Activated CD8-positive, alpha-beta memory T cell treated with anti-CD3 and anti-CD28 coated beads, Interleukin-2, amount 50 U/mL, for 24 hours (primary cell): ENCODE data around the gene KLHL10.
"Not testable (repeated sequence)": the region's sequence is repeated elsewhere in the genome, so short reads cannot be mapped to it uniquely, and the experiment has no call there.

Experiments
- DNase-seq: peaks from one replicate; pipeline ENCODE4 v3.0.0-alpha.2; 2020; ENCODE audit errors: extremely low read depth

The KLHL10 gene

GRCh38 chr17:41813152-41813680 is 24.4 kb upstream of the KLHL10 start:
- no peak for DNase-seq

- DNase-seq: no peak
These were observed 23.9 kb upstream of the KLHL10 start for GRCh38 chr17:41813699-41814124.

DNA sequence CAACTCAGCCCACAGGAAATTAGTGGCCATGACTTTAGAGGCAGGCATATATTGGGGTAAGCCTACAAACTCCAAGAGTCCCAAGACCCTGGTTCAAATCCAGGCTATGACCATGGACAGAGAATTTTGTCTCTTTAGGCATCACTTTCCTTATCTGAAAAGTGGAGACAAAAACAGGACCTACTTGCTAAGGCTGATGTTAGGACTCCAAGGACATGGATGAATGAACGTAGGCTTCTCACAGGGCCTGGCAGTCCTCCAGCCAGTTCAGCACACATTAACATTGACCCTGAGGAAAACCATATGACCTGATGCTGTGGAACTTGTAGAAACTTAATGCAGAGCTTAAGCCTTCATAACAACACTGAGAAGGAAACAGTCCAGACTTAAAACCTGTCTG is 23.4 kb upstream of the KLHL10 start:
- DNase-seq: no peak

- no peak for DNase-seq
These were observed 20.8 kb upstream of the KLHL10 start for GRCh38 chr17:41816637-41817320.

- DNase-seq: no peak
These were observed 19.6 kb upstream of the KLHL10 start for GRCh38 chr17:41818024-41818423.

DNA sequence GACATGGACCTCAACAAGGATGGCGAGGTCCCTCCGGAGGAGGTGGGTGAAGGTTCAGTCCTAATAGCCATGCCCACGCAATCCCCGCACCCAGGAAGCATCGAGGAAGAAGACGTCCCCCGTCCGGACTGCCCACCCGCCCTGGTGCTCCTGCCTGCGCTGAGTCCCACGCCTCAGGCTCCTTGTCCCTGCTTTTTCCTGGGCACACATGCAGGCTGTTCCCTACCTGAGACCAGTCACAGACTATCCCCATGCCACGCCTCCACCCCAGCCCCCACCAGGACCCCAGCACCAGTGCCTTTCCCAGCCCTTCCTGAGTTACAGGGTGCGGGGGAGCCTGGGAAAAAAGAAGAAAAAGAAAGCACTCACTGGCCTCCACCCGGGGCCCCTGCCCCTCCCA is 15.8 kb upstream of the KLHL10 start:
- no peak for DNase-seq

DNA sequence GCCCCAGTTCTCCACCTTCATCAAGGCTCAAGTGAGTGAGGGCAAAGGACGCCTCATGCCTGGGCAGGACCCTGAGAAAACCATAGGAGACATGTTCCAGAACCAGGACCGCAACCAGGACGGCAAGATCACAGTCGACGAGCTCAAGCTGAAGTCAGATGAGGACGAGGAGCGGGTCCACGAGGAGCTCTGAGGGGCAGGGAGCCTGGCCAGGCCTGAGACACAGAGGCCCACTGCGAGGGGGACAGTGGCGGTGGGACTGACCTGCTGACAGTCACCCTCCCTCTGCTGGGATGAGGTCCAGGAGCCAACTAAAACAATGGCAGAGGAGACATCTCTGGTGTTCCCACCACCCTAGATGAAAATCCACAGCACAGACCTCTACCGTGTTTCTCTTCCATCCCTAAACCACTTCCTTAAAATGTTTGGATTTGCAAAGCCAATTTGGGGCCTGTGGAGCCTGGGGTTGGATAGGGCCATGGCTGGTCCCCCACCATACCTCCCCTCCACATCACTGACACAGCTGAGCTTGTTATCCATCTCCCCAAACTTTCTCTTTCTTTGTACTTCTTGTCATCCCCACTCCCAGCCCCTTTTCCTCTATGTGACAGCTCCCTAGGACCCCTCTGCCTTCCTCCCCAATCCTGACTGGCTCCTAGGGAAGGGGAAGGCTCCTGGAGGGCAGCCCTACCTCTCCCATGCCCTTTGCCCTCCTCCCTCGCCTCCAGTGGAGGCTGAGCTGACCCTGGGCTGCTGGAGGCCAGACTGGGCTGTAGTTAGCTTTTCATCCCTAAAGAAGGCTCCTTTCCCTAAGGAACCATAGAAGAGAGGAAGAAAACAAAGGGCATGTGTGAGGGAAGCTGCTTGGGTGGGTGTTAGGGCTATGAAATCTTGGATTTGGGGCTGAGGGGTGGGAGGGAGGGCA is 15.1 kb upstream of the KLHL10 start:
- no peak for DNase-seq

DNA sequence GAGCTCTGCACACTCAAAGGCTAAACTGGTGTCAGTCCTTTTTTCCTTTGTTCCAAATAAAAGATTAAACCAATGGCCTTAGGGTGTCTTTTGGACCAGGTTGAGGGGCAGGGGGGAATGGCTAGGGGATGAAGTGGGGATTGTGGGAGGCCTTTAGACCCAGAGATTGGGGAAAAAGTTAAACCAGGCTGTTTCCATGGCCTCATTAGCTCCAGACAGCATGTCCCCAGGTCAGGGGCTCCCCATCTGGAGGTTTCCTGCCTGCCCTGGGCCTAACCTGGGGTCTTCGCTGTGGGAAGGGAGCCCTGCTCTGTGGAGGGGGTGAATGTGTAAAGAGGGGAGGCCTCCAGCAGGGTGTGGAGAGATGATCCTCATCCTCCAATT is 14.5 kb upstream of the KLHL10 start:
- DNase-seq: no peak

- no peak for DNase-seq
These were observed 14.0 kb upstream of the KLHL10 start for GRCh38 chr17:41823580-41823979.

DNA sequence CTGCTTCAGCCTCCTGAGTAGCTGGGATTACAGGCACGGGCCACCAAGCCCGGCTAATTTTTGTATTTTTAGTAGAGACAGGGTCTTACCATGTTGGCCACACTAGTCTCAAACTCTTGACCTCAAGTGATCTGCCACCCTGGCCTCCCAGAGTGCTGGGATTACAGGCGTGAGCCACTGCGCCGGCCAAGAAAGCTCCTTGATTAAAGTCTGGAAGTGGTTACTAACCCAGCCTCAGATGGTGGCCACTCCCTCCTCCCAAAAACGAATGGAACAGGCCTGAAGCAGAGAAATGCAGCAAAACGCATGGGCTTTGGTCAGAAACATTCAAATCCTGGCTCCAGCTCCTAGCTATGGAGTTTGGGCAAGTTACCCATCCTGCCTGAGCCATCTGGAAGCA is 13.5 kb upstream of the KLHL10 start:
- DNase-seq: no peak

DNA sequence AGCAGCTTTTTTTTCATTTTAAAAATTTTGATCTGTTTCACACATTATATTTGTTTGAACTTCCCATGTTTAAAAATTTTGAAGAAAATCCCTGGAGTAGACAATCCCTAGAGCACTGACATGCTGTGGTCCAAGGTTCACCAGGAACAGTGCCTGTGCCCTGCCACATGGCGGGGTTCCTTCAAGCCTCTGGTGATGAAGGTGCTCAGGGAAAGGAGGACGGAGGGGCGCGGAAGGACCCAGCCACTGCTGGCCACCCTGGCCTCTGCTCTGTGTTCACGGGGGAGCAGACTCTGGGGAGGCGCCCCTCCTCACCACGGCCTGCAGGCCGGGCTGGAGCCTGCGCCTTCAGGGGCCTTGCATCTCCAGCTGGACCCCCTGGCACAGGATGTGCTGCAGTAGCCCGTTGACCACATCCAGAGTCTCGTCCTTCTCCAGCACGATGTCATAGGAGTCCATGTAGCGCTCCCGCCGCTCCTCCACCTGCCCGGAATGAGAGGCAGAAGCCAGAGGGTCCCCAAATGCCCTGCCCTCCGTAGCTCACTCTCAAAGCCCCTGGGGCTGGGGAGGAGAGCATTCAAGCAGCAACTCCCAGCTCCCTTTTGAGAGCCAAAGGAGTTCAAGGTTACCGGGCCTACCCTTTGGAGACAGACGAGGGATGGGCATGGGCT is 12.3 kb upstream of the KLHL10 start:
- no peak for DNase-seq

- not testable (repeated sequence) for DNase-seq
These were observed 7.7 kb upstream of the KLHL10 start for GRCh38 chr17:41829961-41830360.

- no peak for DNase-seq
These were observed 2.3 kb upstream of the KLHL10 start for GRCh38 chr17:41835214-41835799.

- peak; percentile 18 for DNase-seq
These were observed 1.6 kb upstream of the KLHL10 start, which contains the start of gene NT5C3B for GRCh38 chr17:41835800-41836549. NT5C3B (minus strand) TSS chr17:41836232; CDS start chr17:41836193, 39 bp downstream.

- DNase-seq: no peak
These were observed 952 bp upstream of the KLHL10 start for GRCh38 chr17:41836550-41837196.

DNA sequence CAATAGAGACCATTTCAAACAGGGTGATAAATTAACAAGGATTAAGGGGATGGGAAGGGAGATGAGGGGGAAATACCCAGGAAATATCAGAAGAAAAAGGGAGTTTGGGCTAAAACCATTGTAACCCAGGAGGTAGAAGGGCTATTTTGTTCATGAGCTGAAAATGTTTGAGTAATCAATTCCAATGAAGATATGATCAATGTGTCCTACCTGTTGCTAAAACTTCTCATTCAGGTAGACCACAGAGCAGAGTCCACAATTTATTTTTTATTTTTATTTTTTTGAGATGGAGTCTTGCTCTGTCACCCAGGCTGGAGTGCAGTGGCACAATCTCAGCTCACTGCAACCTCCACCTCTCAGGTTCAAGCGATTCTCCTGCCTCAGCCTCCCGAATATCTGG is 1.8 kb downstream of the KLHL10 start:
- not testable (repeated sequence) for DNase-seq

DNA sequence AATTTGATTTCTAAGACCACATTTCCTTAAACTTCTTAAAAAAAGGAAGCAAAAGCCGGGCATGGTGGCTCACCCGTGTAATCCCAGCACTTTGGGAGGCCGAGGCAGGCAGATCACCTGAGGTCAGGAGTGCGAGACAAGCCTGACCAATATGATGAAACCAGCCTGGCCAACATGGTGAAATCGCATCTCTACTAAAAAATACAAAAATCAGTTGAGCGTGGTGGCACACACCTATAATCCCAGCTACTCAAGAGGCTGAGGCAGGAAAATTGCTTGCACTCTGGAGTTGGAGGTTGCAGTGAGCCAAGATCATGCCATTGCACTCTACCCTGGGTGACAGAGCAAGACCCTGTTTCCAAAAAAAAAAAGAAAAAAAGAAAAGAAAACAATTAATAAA is 3.2 kb downstream of the KLHL10 start:
- DNase-seq: not testable (repeated sequence)

DNA sequence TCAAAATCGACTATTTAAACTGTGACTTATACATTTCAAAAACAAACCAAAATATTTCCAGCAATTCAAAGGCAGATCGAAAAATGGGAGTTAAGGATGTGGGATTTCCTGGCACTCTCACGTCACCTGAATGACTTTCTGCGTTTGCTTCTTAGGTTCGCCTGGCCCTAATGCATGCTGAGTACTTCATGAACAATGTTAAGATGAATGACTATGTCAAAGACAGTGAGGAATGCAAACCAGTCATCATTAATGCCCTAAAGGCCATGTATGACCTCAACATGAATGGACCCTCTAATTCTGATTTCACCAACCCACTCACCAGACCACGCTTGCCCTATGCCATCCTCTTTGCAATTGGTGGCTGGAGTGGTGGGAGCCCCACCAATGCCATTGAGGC is 7.3 kb downstream of the KLHL10 start:
- no peak for DNase-seq

DNA sequence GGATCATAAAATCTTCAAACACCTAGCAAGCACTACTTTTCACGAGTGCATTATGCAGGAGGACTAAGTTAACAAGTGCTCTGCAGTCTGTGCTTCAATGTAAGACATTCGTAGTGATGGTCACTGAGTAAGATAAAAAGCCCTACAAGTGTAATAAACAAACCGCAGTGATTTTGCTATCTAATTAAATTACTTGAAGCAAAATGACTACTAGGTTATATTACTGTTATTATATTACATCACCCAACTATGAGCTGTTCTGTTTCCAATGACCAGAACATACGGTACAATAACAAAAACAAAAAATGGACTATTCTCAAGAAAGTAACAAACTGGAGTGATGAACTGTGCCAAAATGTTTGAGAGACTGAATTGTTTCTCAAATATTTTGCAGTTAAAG is 11.2 kb downstream of the KLHL10 start:
- DNase-seq: no peak

GRCh38 chr17:41849251-41849990 is 11.8 kb downstream of the KLHL10 start:
- no peak for DNase-seq
